Naive B cell (primary cell): ENCODE results near the gene HDAC8. TPM values are rescaled to one million over a fixed set of nuclear protein-coding genes. Genes with fewer than 3 reads are reported as not detected.
"Not testable (repeated sequence)": the region's sequence is repeated elsewhere in the genome, so short reads cannot be mapped to it uniquely, and the experiment has no call there.

Source experiments
- ATAC-seq, 2 donors: fragments of 150-1000 bp; cut with Tn5 transposase; 2 replicates each; pipeline ENCODE4 v1.10.0; 2021; ENCODE audit warnings: low read depth in 2 of 2, mild to moderate bottlenecking in 2 of 2, moderate library complexity in 2 of 2
- DNase-seq: peaks from one replicate; pipeline ENCODE4 v3.0.0; 2022
- H3K27ac Mint-ChIP-seq, 6 donors: one replicate each; pipeline ENCODE4 v1.8.0; 2020 to 2022; ENCODE audit warnings: mild to moderate bottlenecking in 6 of 6, mixed read lengths in 6 of 6, moderate library complexity in 5 of 6, inconsistent platforms in 2 of 6
- H3K27me3 Mint-ChIP-seq, 3 donors: one replicate each; pipeline ENCODE4 v1.8.0; 2021 to 2022; ENCODE audit warnings: mixed read lengths in 3 of 3, mild to moderate bottlenecking in 1 of 3
- H3K36me3 Mint-ChIP-seq, 2 donors: one replicate each; pipeline ENCODE4 v1.8.0; 2020 to 2022; ENCODE audit warnings: mixed read lengths in 2 of 2, inconsistent platforms in 1 of 2, mild to moderate bottlenecking in 1 of 2
- H3K4me1 Mint-ChIP-seq, 3 donors: one replicate each; pipeline ENCODE4 v1.8.0; 2020 to 2022; ENCODE audit warnings: mixed read lengths in 3 of 3, inconsistent platforms in 1 of 3, mild to moderate bottlenecking in 1 of 3, moderate library complexity in 1 of 3
- H3K4me3 Mint-ChIP-seq, 8 donors: one replicate each; pipeline ENCODE4 v1.8.0; 2020 to 2022; ENCODE audit warnings: mild to moderate bottlenecking in 8 of 8, mixed read lengths in 8 of 8, moderate library complexity in 8 of 8, inconsistent platforms in 2 of 8
- H3K9me3 Mint-ChIP-seq, 7 donors: one replicate each; pipeline ENCODE4 v1.8.0; 2020 to 2022; ENCODE audit warnings: mixed read lengths in 7 of 7, mild to moderate bottlenecking in 5 of 7, inconsistent platforms in 2 of 7, moderate library complexity in 1 of 7
- polyA plus RNA-seq, 6 donors: library from polyadenylated mRNA; unstranded; fragments of 300-500 nt; fragmentation: Illumina TruSeq; gene quantifications; one replicate each; pipeline ENCODE4 v1.2.3, GENCODE V29; 2021; ENCODE audit warnings: low read depth in 6 of 6

The HDAC8 gene
- 10 to 100 TPM; 15.9 to 32.6 (median 18.7) TPM for polyA plus RNA-seq

- ATAC-seq (peak; percentile 91), DNase-seq (peak; percentile 44)
- Mint-ChIP-seq H3K36me3 (no peaks in the 10 kb centered on the region), H3K27me3 (peaks cover 0 to 10% (median 4%) of the 10 kb centered on the region in 3 donors), H3K4me1 (peaks cover 0 to 14% (median 5%) of the 10 kb centered on the region in 3 donors), H3K4me3 (peak within 1 kb of the TSS; percentile 87 to 99 (median 96)), H3K9me3 (no peaks in the 10 kb centered on the region), H3K27ac (peak within 1 kb of the TSS in 4 of 6 donors; percentile 83 to 93 (median 89))
Observed at GRCh38 chrX:72572248-72573157, at the start of gene HDAC8. Gene HDAC8, minus strand, starts transcription at chrX:72572843. Its CDS starts 82 bp downstream, at chrX:72572761.

DNA sequence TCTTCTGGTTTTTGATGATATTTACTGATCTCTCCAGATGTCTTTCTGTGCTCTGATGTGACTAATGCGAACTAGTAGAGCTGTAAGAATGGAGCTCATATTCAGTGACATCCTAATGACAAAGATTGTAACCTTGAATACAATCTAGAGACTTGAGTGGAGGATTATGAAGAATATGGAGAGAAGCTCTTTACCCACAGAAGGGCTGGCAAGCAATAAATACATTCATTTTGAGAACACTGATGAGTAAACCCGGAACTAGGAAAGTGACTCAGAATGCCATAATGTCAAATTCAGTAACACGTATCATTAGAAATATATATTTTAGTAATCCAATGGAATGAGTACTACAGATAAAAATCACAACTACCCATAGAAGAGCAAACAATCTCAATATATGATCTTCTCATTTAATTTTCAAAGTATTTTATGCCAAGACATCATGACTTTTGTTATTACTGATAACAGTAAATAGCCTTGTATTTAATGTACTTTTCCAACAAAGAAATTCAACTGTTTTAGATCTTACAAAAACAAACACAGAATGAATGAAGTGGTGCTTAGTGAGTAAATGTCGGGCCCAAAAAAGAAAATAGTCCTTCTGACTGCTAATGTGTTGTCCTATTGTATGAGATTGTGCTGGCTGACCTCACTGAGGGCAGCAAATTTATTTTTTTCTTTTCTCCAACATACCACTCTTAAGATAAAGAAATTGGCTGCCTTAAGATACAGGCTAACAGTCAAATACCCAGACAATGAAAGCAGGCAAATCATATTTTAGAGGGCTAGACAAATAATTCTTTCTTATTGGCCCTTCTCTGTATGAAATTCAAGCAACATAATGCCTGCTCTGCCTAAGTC is 49.2 kb upstream of the HDAC8 start:
- DNase-seq, result no peak
- H3K27ac Mint-ChIP-seq, result no peak overlapping the region
- no peaks in the 10 kb centered on the region for H3K4me1 Mint-ChIP-seq
- H3K9me3 Mint-ChIP-seq, result peaks cover 0 to 16% (median 0%) of the 10 kb centered on the region in 7 donors
- H3K4me3 Mint-ChIP-seq, result no peak overlapping the region
- H3K27me3 Mint-ChIP-seq, result peaks cover 0 to 7% (median 0%) of the 10 kb centered on the region in 3 donors
- H3K36me3 Mint-ChIP-seq, result no peaks in the 10 kb centered on the region
- ATAC-seq, result no peak

DNA sequence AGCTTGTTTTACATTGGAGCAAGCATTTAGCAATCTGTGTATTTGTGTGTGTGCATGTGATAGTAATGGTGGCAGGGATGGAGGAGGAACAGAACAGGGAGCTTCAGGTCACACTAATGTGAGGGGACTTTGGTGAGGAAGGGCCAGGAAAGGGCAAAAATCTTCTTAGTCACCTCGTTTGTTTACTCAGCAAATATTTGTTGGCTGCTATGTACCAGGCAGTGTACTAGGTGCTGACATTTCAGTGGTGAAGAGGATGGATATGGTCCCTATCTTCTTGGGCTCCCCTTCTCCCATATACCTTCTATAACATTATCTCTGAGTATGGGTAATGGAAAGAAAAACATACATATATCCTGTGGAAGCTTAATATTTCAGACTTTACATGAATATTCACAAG is 48.5 kb upstream of the HDAC8 start:
- no peak for DNase-seq
- Mint-ChIP-seq H3K36me3 (no peaks in the 10 kb centered on the region), H3K27me3 (peaks cover 0 to 7% (median 0%) of the 10 kb centered on the region in 3 donors)

GRCh38 chrX:72620550-72621145 is 48.0 kb upstream of the HDAC8 start:
- peak overlapping the region in 1 of 6 donors; percentile 34 for H3K27ac Mint-ChIP-seq
- no peak for ATAC-seq
- no peaks in the 10 kb centered on the region for H3K36me3 Mint-ChIP-seq
- no peak for DNase-seq
- H3K9me3 Mint-ChIP-seq, result peaks cover 0 to 11% (median under 1%) of the 10 kb centered on the region in 7 donors
- peaks cover 0 to 7% (median 2%) of the 10 kb centered on the region in 3 donors for H3K27me3 Mint-ChIP-seq
- no peak overlapping the region for H3K4me3 Mint-ChIP-seq
- H3K4me1 Mint-ChIP-seq, result no peaks in the 10 kb centered on the region

More for the DNA sequence above, 48.5 kb upstream of the HDAC8 start:
- no peaks in the 10 kb centered on the region for H3K4me1 Mint-ChIP-seq
- no peak for ATAC-seq
- H3K4me3 Mint-ChIP-seq, result no peak overlapping the region
- H3K9me3 Mint-ChIP-seq, result peaks cover 0 to 16% (median 0%) of the 10 kb centered on the region in 7 donors
- no peak overlapping the region for H3K27ac Mint-ChIP-seq

- Mint-ChIP-seq H3K4me3 (no peak overlapping the region), H3K27ac (no peak overlapping the region), H3K9me3 (peaks cover 0 to 2% (median 0%) of the 10 kb centered on the region in 7 donors), H3K36me3 (no peaks in the 10 kb centered on the region), H3K4me1 (no peaks in the 10 kb centered on the region), H3K27me3 (peaks cover 4 to 29% (median 5%) of the 10 kb centered on the region in 3 donors)
- ATAC-seq, result no peak
- no peak for DNase-seq
Observed at GRCh38 chrX:72609313-72609712, 36.7 kb upstream of the HDAC8 start.

GRCh38 chrX:72604705-72605104 is 32.1 kb upstream of the HDAC8 start:
- Mint-ChIP-seq H3K4me3 (no peak overlapping the region), H3K27me3 (peaks cover 0 to 14% (median 5%) of the 10 kb centered on the region in 3 donors), H3K27ac (peak overlapping the region in 1 of 6 donors; percentile 13), H3K36me3 (no peaks in the 10 kb centered on the region), H3K4me1 (no peaks in the 10 kb centered on the region), H3K9me3 (peaks cover 0 to 2% (median 0%) of the 10 kb centered on the region in 7 donors)
- no peak for DNase-seq
- no peak for ATAC-seq

GRCh38 chrX:72604112-72604511 is 31.5 kb upstream of the HDAC8 start:
- Mint-ChIP-seq H3K9me3 (peaks cover 0 to under 1% (median 0%) of the 10 kb centered on the region in 7 donors), H3K36me3 (no peaks in the 10 kb centered on the region), H3K27ac (no peak overlapping the region), H3K4me3 (no peak overlapping the region), H3K27me3 (peaks cover 0 to 10% (median 5%) of the 10 kb centered on the region in 3 donors), H3K4me1 (no peaks in the 10 kb centered on the region)
- no peak for ATAC-seq
- DNase-seq, result no peak

DNA sequence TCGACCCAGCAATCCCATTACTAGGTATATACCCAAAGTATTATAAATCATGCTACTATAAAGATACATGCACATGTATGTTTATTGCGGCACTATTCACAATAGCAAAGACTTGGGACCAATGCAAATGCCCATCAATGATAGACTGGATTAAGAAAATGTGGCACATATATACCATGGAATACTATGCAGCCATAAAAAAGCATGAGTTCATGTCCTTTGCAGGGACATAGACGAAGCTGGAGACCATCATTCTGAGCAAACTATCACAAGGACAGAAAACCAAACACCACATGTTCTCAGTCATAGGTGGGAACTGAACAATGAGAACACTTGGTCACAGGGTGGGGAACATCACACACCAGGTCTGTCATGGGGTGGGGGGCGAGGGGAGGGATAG is 18.4 kb upstream of the HDAC8 start:
- H3K36me3 Mint-ChIP-seq, H3K27ac Mint-ChIP-seq, H3K4me3 Mint-ChIP-seq, DNase-seq, H3K27me3 Mint-ChIP-seq, H3K4me1 Mint-ChIP-seq, ATAC-seq: not testable (repeated sequence)
- peaks cover 0 to 16% (median 7%) of the 10 kb centered on the region in 7 donors for H3K9me3 Mint-ChIP-seq

DNA sequence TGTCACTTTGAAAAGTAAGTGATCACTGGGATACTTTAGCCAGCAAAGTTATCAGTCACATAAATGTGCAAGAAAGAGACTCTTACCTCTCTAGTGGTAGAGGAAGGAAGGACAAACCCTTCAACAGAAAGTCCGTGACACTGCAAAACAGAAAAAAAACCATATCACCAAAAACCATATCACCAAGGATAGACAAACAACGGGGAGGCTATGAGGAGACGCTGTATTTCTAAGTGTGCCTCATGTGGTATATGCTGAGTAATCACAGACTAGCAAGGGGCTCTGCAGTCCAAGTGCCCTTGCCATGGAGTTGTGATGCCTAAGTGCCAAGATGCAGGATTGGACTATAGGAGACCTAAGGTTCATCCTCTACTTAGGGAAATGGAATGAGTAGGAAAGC is 11.5 kb upstream of the HDAC8 start:
- H3K4me1 Mint-ChIP-seq, result no peaks in the 10 kb centered on the region
- H3K9me3 Mint-ChIP-seq, result peaks cover 0 to 7% (median 5%) of the 10 kb centered on the region in 7 donors
- DNase-seq (no peak), ATAC-seq (no peak)
- H3K4me3 Mint-ChIP-seq, result no peak overlapping the region
- no peaks in the 10 kb centered on the region for H3K36me3 Mint-ChIP-seq
- no peak overlapping the region for H3K27ac Mint-ChIP-seq
- H3K27me3 Mint-ChIP-seq, result peaks cover 0 to 8% (median 7%) of the 10 kb centered on the region in 3 donors

DNA sequence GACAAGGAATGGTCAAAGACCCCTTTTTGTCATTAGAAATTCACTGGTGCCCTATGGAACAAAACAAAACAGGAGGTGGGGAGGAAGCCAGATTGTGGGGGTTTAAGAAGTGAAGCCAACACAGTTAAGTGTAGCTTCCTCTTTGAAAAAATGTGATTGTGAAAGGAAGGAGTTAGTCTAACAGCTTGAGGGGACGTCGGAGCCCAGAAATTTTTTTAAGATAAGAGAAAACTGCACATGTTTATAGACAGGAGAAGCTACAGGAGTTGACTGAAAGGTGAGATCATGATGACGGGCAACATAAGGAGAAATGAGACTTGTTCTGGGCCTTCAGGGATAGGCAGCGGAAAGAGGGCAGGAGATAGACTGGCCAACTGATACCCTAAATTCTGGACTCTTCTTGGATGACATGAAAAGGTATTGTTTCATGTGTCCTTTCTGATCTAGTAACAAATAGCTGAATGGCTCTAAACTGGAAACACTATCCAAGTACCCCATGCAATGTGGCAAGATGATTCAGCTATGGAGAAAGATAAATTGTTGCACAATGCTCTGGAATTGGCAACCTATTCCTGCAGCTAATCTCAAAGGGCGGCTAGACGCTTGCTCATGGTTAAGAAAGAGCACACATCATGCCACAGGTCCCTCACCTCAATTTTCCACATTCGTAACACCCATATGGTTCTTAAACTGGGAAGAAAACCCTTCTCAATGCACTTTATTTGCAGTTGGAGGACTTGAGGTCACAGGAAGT is 3.7 kb upstream of the HDAC8 start:
- H3K9me3 Mint-ChIP-seq, result no peaks in the 10 kb centered on the region
- H3K36me3 Mint-ChIP-seq, result no peaks in the 10 kb centered on the region
- no peak overlapping the region for H3K27ac Mint-ChIP-seq
- H3K4me3 Mint-ChIP-seq, result peak overlapping the region in 1 of 8 donors; percentile 54
- DNase-seq (no peak), ATAC-seq (no peak)
- H3K4me1 Mint-ChIP-seq, result peaks cover 0 to 10% (median 5%) of the 10 kb centered on the region in 3 donors
- peaks cover 0 to 10% (median 4%) of the 10 kb centered on the region in 3 donors for H3K27me3 Mint-ChIP-seq

- H3K27ac Mint-ChIP-seq, result peak overlapping the region in 2 of 6 donors; percentile 83 to 87
- peaks cover 0 to 14% (median 5%) of the 10 kb centered on the region in 3 donors for H3K4me1 Mint-ChIP-seq
- ATAC-seq (peak; percentile 11 to 14), DNase-seq (no peak)
- no peaks in the 10 kb centered on the region for H3K9me3 Mint-ChIP-seq
- H3K36me3 Mint-ChIP-seq, result no peaks in the 10 kb centered on the region
- H3K4me3 Mint-ChIP-seq, result peak overlapping the region; percentile 87 to 99 (median 96)
- H3K27me3 Mint-ChIP-seq, result peaks cover 0 to 10% (median 4%) of the 10 kb centered on the region in 3 donors
Observed at GRCh38 chrX:72573158-72573511, 492 bp upstream of the HDAC8 start.

DNA sequence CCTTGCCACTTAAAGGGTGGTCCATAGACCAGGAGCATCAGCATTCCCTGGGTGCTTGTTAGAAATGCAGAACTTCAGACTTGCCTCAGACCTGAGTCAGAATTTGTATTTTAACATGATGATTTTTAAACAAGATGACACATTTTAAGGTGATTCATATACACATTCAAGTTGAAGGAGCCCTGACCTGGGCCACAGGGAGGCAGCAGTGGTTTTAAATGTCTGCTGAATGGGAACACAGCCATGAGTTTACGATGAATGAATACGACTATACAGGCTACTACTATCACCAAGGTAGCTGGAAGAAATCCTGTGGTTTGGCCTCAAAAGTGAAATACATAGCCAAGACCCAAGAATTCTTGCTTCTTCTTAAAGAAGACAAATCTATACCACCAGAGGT is 2.9 kb downstream of the HDAC8 start:
- H3K27me3 Mint-ChIP-seq, result no peaks in the 10 kb centered on the region
- DNase-seq (no peak), ATAC-seq (no peak)
- no peak overlapping the region for H3K27ac Mint-ChIP-seq
- H3K4me1 Mint-ChIP-seq, result peaks cover 0 to 14% (median 5%) of the 10 kb centered on the region in 3 donors
- peak overlapping the region in 2 of 8 donors; percentile 2 to 23 for H3K4me3 Mint-ChIP-seq
- no peaks in the 10 kb centered on the region for H3K36me3 Mint-ChIP-seq
- no peaks in the 10 kb centered on the region for H3K9me3 Mint-ChIP-seq
